ENCODE results near the gene C11orf86. TPM values are rescaled to one million over a fixed set of nuclear protein-coding genes. Genes with fewer than 3 reads are reported as not detected.

C11orf86 gene
- total and polyA plus RNA-seq, 9 donors: 1.0 TPM; not detected in 8

GRCh38 chr11:67006029-67006884 is 31.2 kb downstream of the C11orf86 start:
- Histone ChIP-seq H3K4me1 (ENCODE audit: control insufficient read depth, insufficient read depth, low read length) (no peaks in the 10 kb centered on the region), H3K9me3 (replicated peaks; ENCODE audit: control insufficient read depth, low read depth, low read length) (no peaks in the 10 kb centered on the region), H3K36me3 (ENCODE audit: control insufficient read depth, insufficient read depth, low read length) (no peaks in the 10 kb centered on the region), H3K27ac (ENCODE audit: low read length) (no peak overlapping the region), H3K27me3 (ENCODE audit: control insufficient read depth, insufficient read depth, low read length) (peaks cover 4% of the 10 kb centered on the region), H3K4me3 (ENCODE audit: low read length) (no peak overlapping the region)
- no peak for DNase-seq
- 83% methylated on average over 2 of the region's 14 CpGs for WGBS (ENCODE audit: insufficient coverage)

DNA sequence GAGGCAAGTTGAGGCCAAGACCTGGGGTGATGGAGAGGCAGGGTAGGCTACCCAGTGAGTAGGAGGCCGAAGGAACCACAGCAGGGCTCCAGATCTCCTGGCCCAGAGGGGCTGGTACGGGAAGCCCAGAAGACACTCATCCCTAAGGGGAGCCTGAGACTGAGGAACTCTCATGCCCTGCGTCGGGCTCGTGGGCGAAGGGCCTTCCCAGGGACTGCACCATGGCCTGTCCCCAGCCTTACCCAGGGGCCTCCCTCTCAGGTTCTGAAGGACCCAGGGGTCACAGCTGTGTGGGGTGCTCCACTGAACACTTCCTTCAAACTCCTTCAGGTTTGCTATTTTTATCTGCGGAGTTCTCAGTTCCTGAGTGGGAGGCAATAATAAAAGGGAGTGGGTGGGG is 32.0 kb downstream of the C11orf86 start:
- 93% methylated on average over 6 of the region's 7 CpGs for WGBS (ENCODE audit: insufficient coverage)

GRCh38 chr11:67010296-67010905 is 35.3 kb downstream of the C11orf86 start:
- Histone ChIP-seq H3K4me1 (ENCODE audit: control insufficient read depth, insufficient read depth, low read length) (no peaks in the 10 kb centered on the region), H3K4me3 (ENCODE audit: low read length) (no peak overlapping the region), H3K9me3 (replicated peaks; ENCODE audit: control insufficient read depth, low read depth, low read length) (no peaks in the 10 kb centered on the region), H3K27me3 (ENCODE audit: control insufficient read depth, insufficient read depth, low read length) (peaks cover 2% of the 10 kb centered on the region), H3K36me3 (ENCODE audit: control insufficient read depth, insufficient read depth, low read length) (no peaks in the 10 kb centered on the region), H3K27ac (ENCODE audit: low read length) (no peak overlapping the region)
- no peak for DNase-seq
- 69% methylated on average over 3 of the region's 7 CpGs for WGBS (ENCODE audit: insufficient coverage)

More for the DNA sequence above, 32.0 kb downstream of the C11orf86 start:
- Histone ChIP-seq H3K4me1 (ENCODE audit: control insufficient read depth, insufficient read depth, low read length) (no peaks in the 10 kb centered on the region), H3K36me3 (ENCODE audit: control insufficient read depth, insufficient read depth, low read length) (no peaks in the 10 kb centered on the region), H3K27ac (ENCODE audit: low read length) (no peak overlapping the region), H3K4me3 (ENCODE audit: low read length) (no peak overlapping the region), H3K27me3 (ENCODE audit: control insufficient read depth, insufficient read depth, low read length) (peaks cover 4% of the 10 kb centered on the region), H3K9me3 (replicated peaks; ENCODE audit: control insufficient read depth, low read depth, low read length) (no peaks in the 10 kb centered on the region)
- DNase-seq: no peak

GRCh38 chr11:67013511-67014045 is 38.5 kb downstream of the C11orf86 start:
- Histone ChIP-seq H3K27me3 (ENCODE audit: control insufficient read depth, insufficient read depth, low read length) (peaks cover 2% of the 10 kb centered on the region), H3K4me3 (ENCODE audit: low read length) (no peak overlapping the region), H3K9me3 (replicated peaks; ENCODE audit: control insufficient read depth, low read depth, low read length) (no peaks in the 10 kb centered on the region), H3K36me3 (ENCODE audit: control insufficient read depth, insufficient read depth, low read length) (no peaks in the 10 kb centered on the region), H3K4me1 (ENCODE audit: control insufficient read depth, insufficient read depth, low read length) (no peaks in the 10 kb centered on the region), H3K27ac (ENCODE audit: low read length) (no peak overlapping the region)
- 52% methylated on average over 11 of the region's 11 CpGs for WGBS (ENCODE audit: insufficient coverage)
- DNase-seq: no peak

DNA sequence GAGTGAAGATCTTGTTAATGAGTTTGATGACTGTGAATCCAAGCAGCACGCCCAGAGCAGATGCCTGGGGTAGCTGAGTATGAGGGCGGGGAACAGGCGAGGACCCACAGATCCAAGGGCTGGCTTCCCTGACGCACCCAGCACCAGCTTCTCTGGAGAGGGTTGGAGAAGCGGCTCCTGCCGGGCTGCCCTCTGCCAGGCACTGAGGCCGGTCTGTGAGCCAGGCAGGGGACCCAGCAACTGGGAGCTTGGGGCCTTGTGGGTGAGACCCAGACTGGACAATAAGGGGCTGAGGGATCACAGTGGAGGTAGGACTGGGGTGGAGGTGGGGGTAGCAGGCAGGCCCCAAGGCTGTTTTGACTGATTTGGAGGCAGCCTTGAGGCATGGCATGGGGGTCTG is 39.2 kb downstream of the C11orf86 start:
- Histone ChIP-seq H3K36me3 (ENCODE audit: control insufficient read depth, insufficient read depth, low read length) (no peaks in the 10 kb centered on the region), H3K27me3 (ENCODE audit: control insufficient read depth, insufficient read depth, low read length) (peaks cover 2% of the 10 kb centered on the region), H3K4me1 (ENCODE audit: control insufficient read depth, insufficient read depth, low read length) (no peaks in the 10 kb centered on the region), H3K4me3 (ENCODE audit: low read length) (no peak overlapping the region), H3K9me3 (replicated peaks; ENCODE audit: control insufficient read depth, low read depth, low read length) (no peaks in the 10 kb centered on the region), H3K27ac (ENCODE audit: low read length) (no peak overlapping the region)
- 91% methylated on average over 7 of the region's 7 CpGs for WGBS (ENCODE audit: insufficient coverage)
- no peak for DNase-seq

DNA sequence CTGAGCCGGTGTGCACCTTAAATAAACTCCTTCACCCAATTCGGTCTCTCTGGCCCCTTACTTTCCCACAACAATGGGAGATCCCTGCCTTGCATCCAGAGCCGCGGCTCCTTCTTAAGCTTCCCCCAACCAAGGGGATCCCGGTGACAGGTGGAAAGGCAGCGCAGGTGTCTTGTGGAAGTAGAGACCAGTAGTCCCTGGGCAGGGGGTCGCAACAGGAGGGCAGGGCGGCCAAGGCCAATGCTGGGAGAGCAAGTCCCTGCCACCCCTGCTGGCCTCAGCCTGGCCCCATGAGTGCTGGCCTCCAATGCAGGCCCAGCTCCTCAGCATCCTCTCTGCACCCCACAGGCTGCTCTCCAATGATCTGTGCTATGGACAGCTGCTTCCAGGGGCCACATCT is 39.9 kb downstream of the C11orf86 start:
- Histone ChIP-seq H3K9me3 (replicated peaks; ENCODE audit: control insufficient read depth, low read depth, low read length) (no peaks in the 10 kb centered on the region), H3K4me3 (ENCODE audit: low read length) (no peak overlapping the region), H3K4me1 (ENCODE audit: control insufficient read depth, insufficient read depth, low read length) (no peaks in the 10 kb centered on the region), H3K27me3 (ENCODE audit: control insufficient read depth, insufficient read depth, low read length) (no peaks in the 10 kb centered on the region), H3K36me3 (ENCODE audit: control insufficient read depth, insufficient read depth, low read length) (no peaks in the 10 kb centered on the region), H3K27ac (ENCODE audit: low read length) (no peak overlapping the region)
- no peak for DNase-seq
- 78% methylated on average over 5 of the region's 8 CpGs for WGBS (ENCODE audit: insufficient coverage)

- Histone ChIP-seq H3K9me3 (replicated peaks; ENCODE audit: control insufficient read depth, low read depth, low read length) (no peaks in the 10 kb centered on the region), H3K27me3 (ENCODE audit: control insufficient read depth, insufficient read depth, low read length) (peaks cover 1% of the 10 kb centered on the region), H3K36me3 (ENCODE audit: control insufficient read depth, insufficient read depth, low read length) (no peaks in the 10 kb centered on the region), H3K4me1 (ENCODE audit: control insufficient read depth, insufficient read depth, low read length) (no peaks in the 10 kb centered on the region), H3K4me3 (ENCODE audit: low read length) (no peak overlapping the region), H3K27ac (ENCODE audit: low read length) (no peak overlapping the region)
- WGBS (ENCODE audit: insufficient coverage): 84% methylated on average over 2 of the region's 5 CpGs
- DNase-seq: no peak
Measured at GRCh38 chr11:67016550-67016949, 41.4 kb downstream of the C11orf86 start.

DNA sequence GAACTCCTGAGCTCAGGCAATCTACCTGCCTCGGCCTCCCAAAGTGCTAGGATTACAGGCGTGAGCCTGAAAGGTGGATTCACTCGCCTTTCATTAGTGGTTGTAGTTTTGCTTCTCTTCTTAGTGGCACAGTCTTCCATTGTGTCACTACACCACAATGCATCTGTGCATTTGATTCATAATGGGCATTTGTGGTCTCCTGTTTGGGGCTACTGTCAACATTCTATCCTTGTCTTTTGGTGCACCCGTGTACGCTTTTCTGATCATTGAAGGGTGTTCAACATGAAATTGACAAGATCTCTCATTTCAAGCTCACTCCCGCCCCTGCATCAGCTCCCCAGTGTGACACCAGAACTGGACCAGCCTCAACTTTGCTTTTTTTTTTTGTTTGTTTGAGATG is 45.8 kb downstream of the C11orf86 start:
- no peaks in the 10 kb centered on the region for H3K36me3 ChIP-seq (ENCODE audit: control insufficient read depth, insufficient read depth, low read length)
- peaks cover 14% of the 10 kb centered on the region for H3K4me1 ChIP-seq (ENCODE audit: control insufficient read depth, insufficient read depth, low read length)
- H3K27ac ChIP-seq (ENCODE audit: low read length): no peak overlapping the region
- H3K4me3 ChIP-seq (ENCODE audit: low read length): no peak overlapping the region
- DNase-seq: no peak
- 86% methylated on average over 2 of the region's 6 CpGs for WGBS (ENCODE audit: insufficient coverage)
- no peaks in the 10 kb centered on the region for H3K9me3 ChIP-seq (replicated peaks; ENCODE audit: control insufficient read depth, low read depth, low read length)
- H3K27me3 ChIP-seq (ENCODE audit: control insufficient read depth, insufficient read depth, low read length): peaks cover 37% of the 10 kb centered on the region

- peak; percentile 20 for DNase-seq
- peaks cover 42% of the 10 kb centered on the region for H3K27me3 ChIP-seq (ENCODE audit: control insufficient read depth, insufficient read depth, low read length)
- WGBS (ENCODE audit: insufficient coverage): 22% methylated on average over 12 of the region's 20 CpGs
Measured at GRCh38 chr11:67022341-67022933, 47.3 kb downstream of the C11orf86 start.

More at GRCh38 chr11:67022341-67022933, 47.3 kb downstream of the C11orf86 start:
- no peaks in the 10 kb centered on the region for H3K36me3 ChIP-seq (ENCODE audit: control insufficient read depth, insufficient read depth, low read length)
- H3K4me3 ChIP-seq (ENCODE audit: low read length): peak overlapping the region; percentile 18
- peaks cover 14% of the 10 kb centered on the region for H3K4me1 ChIP-seq (ENCODE audit: control insufficient read depth, insufficient read depth, low read length)
- H3K27ac ChIP-seq (ENCODE audit: low read length): no peak overlapping the region
- no peaks in the 10 kb centered on the region for H3K9me3 ChIP-seq (replicated peaks; ENCODE audit: control insufficient read depth, low read depth, low read length)
